Measurements from ENCODE around the gene COMT.

Gene COMT

DNA sequence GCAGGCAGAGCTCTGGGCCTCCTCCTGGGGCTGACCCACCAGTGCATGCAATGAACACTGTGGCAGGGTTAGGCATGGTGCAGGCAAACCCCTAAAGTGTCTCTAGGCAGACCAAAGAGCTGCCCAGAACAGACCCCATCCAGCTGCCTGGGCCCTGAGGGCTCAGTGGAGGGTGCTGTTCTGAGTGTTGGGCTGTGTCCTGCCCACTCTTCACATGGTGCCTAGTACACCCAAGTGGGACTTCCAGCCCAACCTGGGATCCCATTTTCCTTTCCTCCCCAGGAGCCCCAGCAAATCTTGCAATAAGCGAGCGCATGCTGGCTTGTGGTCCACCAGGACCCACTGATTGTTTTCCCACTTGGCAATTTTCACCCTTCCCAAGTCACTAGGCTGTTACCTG is 48.6 kb downstream of the COMT start:
- TF ChIP-seq GATA2 (IDR thresholded peaks at IDR 0.05; ENCODE audit: low read depth, low read length): no peak
- TF ChIP-seq GATA3 (IDR thresholded peaks at IDR 0.05; ENCODE audit: low read depth, low read length): no peak

DNA sequence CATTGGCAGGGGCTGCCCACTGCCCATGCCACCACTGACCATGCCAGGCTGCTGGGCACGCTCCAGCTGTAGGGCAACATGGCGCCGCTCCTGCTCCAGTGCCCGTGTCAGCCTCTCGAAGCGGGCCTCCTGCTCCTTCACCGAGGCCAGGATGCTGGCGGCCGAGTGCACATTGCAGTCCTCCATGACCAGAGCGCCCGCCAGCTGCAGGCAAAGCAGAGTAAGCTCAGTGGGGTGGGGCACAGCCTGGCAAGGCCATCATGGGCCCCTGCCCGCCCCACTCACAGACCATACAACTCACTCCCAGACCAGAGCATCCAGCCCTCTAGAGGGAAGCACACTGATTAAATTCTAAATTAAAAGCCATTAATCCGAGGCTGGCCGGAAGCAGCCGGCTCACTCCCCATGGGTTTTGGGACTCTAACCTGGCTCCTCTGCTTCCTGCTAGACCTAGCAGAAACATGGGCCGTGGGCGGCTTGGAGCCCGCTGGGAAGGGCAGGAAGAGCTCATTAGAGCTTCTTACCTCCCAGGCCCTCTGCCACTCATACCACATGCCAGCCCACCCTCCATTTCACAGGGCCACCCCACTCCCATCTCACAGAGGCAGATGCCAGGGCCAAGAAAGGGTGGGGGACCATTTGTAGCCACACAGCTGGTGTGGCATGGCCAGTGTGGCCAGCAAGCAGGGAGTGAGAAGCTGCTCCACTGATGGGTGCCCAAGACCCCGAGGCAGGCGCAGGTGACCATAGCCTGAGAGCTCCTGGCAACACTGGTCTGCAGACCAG is 49.2 kb downstream of the COMT start:
- TF ChIP-seq GATA2 (IDR thresholded peaks at IDR 0.05; ENCODE audit: low read depth, low read length) (no peak), GATA3 (IDR thresholded peaks at IDR 0.05; ENCODE audit: low read depth, low read length) (no peak)

DNA sequence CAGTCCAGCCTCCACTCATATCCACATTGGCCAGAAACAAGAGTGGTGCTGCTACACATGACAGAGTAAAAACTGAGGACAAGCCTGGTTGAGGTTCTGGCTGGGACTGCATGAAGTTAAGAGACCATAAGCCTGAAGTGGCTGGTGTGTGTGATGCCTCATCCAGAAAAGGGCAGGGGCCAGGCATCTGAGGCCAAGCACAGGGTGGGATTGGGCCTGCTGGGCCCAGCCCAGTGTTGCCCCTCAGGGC is 49.7 kb downstream of the COMT start:
- TF ChIP-seq GATA2 (IDR thresholded peaks at IDR 0.05; ENCODE audit: low read depth, low read length): no peak
- no peak for TF ChIP-seq GATA3 (IDR thresholded peaks at IDR 0.05; ENCODE audit: low read depth, low read length)

DNA sequence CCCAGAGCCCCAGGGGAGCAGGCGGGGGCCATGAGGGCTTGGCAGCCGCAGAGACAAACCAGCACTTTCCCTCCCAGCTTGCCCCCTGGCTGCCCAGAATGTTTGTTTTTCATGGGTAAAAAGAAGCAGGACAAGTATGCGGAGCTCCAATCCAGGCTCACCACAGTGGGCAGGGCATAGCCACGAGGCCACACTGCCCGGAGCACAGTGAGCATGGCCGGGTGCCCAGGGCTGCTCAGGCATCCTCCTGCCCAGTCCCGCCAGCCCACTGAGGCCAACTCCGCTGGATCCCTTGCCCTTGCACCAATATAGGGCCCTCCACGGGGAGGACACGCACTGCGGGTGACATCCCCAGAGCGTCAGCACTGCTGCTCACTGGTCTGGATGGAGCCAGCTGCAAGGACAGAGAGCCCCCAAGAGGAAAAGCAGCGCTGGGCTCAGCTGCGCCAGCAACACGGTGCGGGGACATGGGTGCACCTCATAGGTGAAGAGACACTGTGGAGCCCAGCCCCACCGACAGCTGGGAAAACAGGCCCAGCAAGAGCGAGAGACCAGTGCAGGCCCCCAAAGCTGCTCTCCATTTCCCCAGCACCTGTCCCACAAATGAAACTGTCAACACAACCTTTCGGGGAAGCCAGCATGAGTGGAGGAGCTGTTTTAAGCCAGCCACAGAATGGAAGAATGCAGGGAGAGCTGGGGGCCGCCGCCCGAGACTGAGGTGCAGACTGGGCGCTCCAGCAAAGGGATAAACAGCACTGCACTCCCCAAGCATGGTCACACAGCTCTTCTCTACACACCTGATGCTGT is 50.3 kb downstream of the COMT start:
- TF ChIP-seq GATA2 (IDR thresholded peaks at IDR 0.05; ENCODE audit: low read depth, low read length): no peak
- TF ChIP-seq GATA3 (IDR thresholded peaks at IDR 0.05; ENCODE audit: low read depth, low read length): no peak

DNA sequence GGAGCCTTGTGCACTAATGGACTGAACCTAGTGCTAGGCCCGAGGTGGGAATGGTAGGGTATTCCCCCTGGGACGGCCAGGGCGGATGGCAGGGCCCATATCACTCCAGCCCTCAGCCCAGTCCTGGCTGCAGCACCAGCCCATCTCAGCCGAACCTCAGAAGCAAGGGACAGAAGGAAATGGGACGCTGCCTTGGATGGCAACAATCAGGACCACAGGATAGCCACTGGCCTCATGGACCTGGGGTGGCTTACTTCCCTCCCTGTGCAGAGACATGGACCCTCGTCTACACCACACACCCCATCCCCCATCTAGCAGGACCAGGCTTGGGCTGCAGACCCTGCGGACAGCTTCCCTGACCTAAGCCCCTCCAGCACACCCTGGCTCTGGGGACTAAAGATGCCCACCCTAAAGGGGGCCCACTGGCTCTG is 50.9 kb downstream of the COMT start:
- no peak for TF ChIP-seq GATA2 (IDR thresholded peaks at IDR 0.05; ENCODE audit: low read depth, low read length)
- no peak for TF ChIP-seq GATA3 (IDR thresholded peaks at IDR 0.05; ENCODE audit: low read depth, low read length)

DNA sequence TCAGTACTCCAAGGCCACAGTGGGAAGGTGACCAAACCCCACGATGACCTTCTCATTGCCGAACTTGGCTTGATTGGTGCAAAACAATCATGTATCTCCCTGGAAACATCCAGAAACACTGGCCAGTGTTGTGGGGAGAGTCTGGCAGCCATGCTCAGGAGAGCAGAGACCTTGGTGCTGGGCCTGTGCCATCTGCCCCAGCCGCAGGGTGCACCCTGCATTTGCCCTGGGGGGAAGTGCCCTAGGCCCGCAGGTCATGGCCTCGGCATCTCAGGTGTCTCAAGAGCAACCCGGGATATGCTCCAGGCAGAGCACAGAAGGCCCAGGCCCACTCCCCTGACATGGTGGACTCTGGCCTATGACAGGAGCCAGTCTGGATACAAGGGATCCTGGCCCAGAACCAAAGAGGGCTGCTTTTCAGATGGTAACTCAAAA is 51.4 kb downstream of the COMT start:
- no peak for TF ChIP-seq GATA2 (IDR thresholded peaks at IDR 0.05; ENCODE audit: low read depth, low read length)
- TF ChIP-seq GATA3 (IDR thresholded peaks at IDR 0.05; ENCODE audit: low read depth, low read length): no peak

DNA sequence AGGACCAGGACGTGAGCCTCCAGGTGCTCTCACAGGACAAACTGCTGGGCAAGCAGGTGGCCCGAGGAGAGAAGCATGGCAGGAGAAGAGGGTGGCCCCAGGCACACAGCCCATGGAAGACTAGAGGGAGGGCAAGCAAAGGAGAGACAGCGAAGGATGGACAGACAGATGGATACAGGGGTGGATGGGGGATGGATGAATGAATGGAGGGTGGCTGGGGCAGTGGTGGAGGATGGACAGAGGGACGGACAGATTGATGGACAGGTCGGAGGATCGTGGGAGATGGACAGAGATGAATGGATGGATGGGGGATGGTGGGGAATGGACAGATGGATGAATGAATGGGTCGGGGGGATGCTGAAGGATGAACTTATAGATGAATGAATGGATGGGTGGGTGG is 52.4 kb downstream of the COMT start:
- TF ChIP-seq GATA3 (IDR thresholded peaks at IDR 0.05; ENCODE audit: low read depth, low read length) (no peak), GATA2 (IDR thresholded peaks at IDR 0.05; ENCODE audit: low read depth, low read length) (no peak)

DNA sequence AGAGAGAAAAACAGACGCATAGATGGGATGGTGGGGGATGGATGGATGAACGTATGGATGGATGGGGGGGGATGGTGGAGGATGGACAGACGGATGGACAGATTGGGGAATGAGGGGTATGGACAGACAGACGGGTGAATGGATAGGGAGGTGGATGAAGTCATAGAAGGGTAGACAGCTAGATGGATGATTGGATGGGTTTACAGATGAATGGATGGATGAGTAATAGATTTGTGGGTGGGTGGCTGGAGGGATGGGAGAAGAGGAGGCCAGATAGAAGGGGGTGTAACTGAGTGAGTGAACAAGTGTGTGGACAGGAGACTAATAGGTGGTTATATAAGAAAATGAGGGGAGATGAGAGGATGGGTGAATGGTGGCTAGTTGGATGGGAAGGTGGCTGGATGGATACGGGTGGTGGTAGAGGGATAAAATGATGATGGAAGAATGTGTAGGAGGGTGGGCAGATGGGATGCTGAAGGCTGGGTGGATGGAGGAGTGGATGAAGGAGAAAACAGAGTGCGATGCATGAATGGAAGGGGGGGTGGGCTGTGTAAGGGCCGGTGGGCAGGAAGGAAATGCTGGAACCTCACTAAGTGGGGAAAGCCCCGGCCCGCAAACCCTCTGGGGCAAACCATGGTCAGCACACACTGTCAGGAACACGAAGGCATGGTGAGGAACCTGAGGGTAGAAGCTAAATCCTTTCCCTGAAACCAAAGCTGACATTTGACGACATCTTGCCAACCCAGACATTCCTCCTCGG is 53.5 kb downstream of the COMT start:
- TF ChIP-seq GATA2 (IDR thresholded peaks at IDR 0.05; ENCODE audit: low read depth, low read length): no peak
- TF ChIP-seq GATA3 (IDR thresholded peaks at IDR 0.05; ENCODE audit: low read depth, low read length): no peak

DNA sequence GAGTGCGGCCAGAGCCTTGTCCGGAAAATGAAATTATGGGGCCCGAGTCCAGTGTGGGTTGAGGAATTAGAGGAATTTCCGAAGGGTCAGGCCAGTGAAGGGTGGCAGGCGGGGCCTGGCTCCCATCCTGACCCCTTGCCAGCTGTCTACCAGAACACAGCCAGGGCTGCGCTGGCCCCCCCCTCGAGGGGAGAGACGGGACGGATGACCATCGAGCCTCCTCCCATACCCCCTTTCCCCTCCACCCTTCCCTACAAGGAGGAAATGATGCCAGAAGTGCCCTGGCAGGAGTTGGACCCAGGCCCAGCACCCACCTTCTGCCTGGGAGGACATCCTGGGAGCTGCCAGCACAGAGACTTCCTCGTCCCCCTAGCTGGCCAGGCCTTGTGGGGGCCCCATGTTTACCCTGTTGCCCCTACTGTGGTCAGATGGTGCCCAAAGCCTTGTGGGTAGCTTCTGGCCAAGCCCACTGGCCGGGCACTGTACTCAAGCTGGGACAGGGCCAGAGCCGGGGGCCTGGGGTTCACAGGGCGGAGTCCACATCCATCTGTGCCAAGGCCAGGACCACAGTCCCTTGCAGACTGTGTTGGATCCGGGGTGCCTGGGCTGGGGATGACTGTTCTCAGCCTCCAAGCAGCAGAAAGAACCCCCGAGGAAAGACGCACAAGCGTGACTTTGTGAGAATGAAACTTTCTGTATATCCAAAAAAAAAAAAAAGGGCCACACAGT is 54.2 kb downstream of the COMT start:
- no peak for TF ChIP-seq GATA3 (IDR thresholded peaks at IDR 0.05; ENCODE audit: low read depth, low read length)
- TF ChIP-seq GATA2 (IDR thresholded peaks at IDR 0.05; ENCODE audit: low read depth, low read length): no peak

DNA sequence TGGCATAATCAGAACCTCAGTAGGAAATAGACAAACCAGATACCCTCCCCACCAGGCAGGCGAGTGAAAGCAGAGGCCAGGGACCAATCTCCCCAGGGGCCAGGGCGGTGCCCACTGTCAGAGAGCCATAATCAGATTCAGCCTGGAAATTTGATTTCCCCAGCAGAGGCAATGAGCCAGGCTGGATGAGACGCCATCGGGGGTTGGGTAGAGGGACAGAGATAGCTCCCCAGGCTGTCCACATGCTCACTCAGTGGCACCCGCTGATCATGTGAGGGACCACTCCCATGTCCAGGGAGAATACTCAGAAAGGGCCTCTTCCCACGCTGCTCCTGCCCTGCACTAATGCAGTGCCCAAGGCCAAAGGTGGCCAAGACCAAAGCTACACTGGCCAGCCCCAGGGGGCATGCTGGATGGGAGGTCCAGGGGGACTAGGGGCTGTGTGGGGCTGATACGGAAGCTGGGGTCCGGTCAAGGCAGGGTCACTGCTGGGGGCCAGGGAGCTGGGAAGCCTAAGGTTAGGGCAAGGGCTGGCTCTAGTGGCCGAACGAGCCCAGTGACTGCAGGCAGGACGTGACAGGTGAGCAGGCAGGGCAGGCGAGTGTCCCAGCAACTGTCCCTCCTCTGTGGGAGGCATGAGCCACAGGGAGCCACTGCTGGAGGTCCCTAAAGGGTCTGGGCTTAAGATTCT is 55.3 kb downstream of the COMT start:
- TF ChIP-seq GATA2 (IDR thresholded peaks at IDR 0.05; ENCODE audit: low read depth, low read length) (peak; percentile 76), GATA3 (IDR thresholded peaks at IDR 0.05; ENCODE audit: low read depth, low read length) (no peak)

DNA sequence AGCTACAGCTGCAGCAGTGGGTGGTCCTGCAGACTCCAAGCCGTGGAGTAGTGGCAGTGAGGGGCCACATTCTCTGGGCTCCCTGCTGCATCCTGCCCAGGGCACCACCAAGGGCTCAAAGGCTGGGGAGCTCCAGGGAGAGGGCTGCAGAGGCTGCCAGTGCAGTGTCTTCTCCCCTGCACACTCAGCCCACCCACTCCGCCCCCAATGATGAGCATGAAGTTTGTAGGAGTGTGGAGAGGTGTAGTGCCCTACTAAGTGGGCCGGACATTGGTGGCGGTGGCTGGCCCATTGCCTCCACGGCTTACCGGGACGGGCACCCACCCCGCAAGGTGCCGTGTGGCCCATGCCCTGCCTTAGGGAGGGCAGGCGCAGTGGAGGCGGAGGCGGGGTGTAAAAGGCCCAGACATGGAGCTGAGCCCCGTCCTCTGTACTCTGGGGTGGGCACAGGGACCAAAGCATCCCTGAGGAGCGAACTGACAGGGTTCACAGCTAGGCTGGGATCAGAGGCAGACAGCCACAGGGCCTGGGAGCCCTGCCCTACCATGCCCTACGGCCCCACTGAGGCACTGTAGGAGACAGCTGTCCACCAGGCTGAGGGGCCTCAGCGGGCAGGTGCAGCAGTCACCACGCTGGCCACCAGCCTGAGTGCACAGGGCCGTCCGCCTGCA is 56.1 kb downstream of the COMT start:
- TF ChIP-seq GATA2 (IDR thresholded peaks at IDR 0.05; ENCODE audit: low read depth, low read length): no peak
- TF ChIP-seq GATA3 (IDR thresholded peaks at IDR 0.05; ENCODE audit: low read depth, low read length): no peak

DNA sequence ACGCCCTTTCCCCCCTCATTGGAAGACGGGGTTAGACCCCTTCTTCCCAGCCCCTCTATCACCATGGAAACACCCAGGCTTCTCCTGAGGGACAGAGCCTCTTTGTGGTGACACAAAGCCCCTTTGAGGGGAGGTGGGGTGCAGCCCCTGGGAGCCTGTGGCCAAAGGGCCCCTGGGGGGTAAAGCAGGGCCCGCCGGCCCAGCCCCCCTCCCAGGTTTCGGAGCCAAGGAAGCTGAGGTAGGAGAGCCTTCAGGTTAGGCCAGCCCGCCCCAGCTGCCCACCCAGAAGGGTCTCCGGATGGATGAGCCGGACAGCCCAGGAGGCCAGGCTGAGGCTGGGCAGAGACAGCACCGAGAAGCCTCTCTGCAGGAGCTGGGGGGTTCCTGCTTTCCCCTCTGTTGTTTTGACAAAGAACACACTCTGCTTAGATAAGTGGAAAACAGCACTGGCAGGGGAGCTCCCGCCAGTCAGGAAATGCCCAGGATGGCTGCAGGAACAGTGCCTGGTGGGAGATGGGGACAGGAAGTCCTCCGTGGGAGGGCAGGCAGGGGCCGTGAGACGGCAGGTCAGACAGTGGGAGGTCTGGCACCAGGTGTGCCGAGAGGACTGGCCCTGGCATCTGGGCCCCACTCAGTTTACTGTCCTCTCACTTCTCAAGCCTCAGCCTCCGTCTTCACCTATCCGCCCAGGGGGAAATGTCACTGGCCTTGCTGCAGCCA is 56.8 kb downstream of the COMT start:
- TF ChIP-seq GATA2 (IDR thresholded peaks at IDR 0.05; ENCODE audit: low read depth, low read length): no peak
- no peak for TF ChIP-seq GATA3 (IDR thresholded peaks at IDR 0.05; ENCODE audit: low read depth, low read length)
